NCI-H1930 (cell line): ENCODE results near the gene ARL14EPL.
A peak's percentile ranks its signal among the peaks of the same experiment; 100 is the strongest.
"Not testable (repeated sequence)": the region's sequence is repeated elsewhere in the genome, so short reads cannot be mapped to it uniquely, and the experiment has no call there.

Experiments
- DNase-seq, 2 experiments: peaks; one replicate each; lab custom pipeline; 2025; lab: John Stamatoyannopoulos, UW

ARL14EPL gene

DNA sequence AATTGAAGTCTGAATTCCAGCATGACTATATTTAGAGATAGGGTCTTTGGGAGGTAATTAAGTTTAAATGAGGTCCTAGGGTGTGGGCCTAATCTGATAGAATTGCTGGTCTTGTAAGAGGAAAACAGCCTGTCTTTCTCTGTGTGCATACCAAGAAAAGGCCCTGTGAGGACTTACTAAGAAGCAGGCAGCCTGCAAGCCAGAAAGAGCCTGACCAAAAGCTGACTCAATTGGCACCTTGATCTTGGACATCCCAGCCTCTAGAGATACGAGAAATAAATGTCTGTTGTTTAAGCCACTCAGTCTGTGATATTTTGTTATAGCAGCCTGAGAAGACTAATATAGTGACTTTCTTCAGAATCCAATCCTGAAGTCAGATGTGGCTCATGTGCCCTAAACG is 14.6 kb downstream of the ARL14EPL start:
- no peak for DNase-seq

DNA sequence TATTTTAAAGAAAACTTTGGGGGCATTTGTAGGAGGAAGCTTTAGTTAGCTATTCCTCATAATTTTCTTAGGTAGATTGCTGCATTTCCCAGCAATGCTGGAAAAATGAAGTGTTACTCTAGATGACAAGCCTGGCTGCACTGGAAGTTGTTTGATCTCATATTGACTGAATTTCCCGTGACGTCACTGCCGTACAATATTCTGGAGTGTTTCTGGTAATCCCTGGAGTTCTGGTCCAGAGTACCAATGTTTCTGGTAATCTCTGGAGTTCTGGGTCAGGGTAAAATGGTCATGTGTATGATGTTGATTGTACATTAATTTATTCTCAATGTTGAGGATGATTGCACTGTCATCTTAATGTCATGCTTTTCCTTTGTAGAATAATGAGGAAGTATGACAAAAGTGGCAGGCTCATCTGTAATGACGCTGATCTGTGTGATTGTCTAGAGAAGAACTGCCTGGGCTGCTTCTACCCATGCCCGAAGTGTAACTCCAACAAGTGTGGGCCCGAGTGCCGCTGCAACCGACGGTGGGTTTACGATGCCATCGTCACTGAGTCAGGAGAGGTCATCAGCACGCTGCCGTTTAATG is 26.2 kb downstream of the ARL14EPL start:
- no peak for DNase-seq

DNA sequence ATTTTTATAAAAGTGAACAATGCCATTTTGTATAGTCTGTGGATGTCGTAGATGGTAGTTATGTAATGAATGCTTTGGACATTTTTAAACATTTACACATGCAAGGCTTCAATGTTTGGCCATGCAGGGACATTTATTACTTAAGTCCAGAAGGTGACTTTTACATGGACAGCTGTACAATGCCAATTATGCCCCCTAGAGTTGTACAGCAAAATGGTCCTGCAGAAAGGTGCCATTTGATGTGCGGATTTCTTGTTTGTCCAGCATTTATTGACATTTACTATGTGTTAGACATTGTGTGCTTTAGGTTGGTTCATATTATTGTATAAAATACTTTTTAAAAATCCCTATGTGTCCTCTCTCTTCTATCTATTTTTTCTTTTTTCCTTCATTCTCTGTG is 30.1 kb downstream of the ARL14EPL start:
- no peak for DNase-seq

DNA sequence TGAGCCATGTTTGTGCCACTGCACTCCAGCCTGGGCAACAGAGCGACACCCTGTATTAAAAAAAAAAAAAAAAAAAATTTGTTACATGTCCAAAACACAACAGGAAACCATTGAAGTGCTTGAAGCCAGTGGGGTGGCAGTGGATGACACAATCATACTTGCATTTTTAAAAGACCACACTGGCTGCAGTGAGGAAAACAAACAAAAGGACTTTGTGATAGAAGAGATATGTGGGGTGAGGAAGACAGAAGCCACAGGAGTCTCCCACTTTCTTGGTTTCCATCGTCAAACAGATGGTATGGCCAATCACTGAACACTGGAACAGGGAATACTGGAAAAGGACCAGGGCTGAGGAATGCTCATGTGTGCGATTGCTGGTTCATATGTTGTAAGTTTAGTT is 31.7 kb downstream of the ARL14EPL start:
- DNase-seq: no peak

DNA sequence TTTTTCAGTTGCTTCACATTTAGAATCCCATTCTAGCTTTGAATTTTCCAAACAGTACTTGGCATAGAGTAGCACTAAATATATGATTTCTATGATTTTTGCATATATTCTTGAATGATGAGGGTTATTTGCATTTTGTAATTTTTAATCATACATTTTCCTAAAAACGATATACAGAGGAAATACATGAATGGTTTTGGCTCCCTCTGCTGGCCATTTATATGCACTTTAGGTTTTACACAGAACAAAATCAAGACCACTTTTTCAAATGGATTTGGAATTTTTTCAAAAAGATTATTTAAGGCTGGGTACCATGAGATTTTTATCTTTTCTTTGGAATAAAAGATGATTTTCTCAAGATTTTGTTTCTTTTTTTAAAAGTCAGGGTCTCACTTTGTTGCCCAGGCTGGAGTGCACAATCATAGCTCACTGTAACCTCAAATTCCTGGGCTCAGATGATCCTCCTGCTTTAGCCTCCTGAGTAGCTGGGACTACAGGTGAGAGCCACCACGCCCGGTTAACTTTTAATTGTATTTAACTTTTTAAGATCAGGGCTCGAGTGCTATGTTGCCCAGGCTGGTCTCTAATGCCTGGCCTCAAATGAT is 35.9 kb downstream of the ARL14EPL start:
- DNase-seq: peak in 1 of 2 experiments; percentile 35

DNA sequence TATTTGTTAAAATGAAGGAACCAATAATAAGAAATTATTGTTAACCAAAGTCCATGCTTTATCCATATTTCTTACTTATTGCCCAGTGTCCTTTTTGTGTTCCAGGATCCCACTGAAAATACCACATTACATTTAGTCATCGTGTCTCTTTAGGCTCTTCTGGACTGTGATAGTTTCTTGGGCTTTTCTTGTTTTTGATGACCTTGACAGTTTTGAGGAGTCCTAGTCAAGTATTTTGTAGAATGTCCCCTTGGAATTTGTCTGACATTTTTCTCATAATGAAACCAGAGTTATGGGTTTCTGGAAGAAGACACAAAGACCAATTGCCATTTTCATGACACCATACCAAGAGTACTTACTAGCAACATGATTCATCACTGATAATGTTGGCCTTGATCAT is 38.9 kb downstream of the ARL14EPL start:
- DNase-seq: no peak

DNA sequence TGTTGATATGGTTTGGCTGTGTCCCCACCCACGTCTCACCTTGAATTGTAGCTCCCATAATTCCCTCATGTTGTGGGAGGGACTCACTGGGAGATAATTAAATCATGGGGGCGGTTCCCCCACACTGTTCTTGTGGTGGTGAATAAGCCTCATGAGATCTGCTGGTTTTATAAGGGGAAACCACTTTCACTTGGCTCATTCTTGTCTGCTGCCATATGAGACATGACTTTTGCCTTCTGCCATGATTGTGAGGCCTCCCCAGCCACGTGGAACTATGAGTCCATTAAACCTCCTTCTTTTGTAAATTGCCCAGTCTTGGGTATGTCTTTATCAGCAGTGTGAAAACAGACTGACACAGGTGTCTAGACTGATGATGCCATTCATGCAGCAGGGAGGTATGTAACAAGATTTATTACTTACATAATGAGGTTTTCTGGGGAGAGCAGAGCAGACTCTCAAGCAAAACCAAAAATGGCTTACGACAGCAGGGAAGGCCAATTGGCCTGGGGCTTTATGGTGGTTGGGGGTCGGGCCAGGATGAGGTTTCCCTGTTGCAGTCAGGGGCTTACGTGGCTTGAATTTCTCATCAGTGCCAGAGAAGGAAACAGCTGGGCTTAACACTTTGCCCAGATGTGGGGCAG is 43.0 kb downstream of the ARL14EPL start:
- DNase-seq: no peak

DNA sequence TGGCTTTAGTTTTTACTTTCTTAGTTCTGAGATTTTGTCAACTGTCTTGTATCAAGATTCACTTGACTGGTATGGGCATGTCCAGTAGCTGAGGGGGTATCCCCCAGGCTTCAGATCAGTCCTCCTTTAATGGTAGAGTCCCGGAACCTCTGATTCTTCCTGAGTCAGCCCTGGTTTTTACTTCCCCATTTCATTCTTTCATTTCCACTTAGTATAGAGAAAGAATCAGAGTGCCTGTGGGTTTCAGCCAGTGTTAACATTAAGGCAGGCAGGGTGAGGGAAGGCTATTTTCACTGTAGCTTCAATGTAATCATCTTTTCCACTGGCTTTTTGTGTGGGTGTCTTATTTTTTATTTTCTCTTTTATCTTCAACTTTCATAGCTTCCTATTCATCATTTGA is 44.2 kb downstream of the ARL14EPL start:
- DNase-seq: no peak

DNA sequence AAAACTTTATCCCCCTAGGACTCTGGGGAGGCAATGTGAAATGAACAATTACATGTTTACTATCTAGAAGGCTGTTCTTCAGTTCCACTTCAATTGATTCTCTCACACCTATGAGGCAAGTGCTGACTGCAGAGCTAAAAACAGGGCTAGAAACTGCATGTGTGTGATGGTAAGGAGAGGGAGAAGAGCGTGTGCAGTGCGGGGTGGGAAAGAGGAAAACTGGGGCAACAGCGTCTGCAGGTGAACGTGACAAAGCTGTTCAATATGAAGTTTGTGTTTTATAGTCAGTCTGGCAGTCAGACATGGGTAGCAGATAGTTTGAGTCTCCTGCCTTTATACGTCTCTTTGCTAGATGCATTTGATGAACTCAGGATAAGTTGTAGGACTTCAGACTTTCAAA is 45.9 kb downstream of the ARL14EPL start:
- DNase-seq: no peak

DNA sequence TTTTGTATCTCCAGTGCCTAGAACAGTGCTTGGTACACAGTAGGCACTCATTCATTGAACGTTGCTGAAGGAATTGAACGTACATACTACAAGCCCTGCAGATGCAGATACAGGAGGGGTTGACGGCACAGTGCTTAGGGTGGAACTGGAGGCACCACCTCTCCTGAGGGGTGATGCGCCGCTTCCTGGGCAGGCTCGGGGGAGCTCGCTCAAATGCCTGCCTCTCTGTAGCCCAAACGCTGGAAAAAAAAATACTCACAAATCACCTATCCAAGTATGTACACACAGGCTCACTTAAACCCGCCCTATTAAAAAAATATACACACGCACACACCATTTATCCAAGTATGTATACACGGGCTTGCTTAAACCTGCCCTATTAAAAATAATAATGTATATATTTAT is 52.0 kb downstream of the ARL14EPL start:
- DNase-seq: no peak

DNA sequence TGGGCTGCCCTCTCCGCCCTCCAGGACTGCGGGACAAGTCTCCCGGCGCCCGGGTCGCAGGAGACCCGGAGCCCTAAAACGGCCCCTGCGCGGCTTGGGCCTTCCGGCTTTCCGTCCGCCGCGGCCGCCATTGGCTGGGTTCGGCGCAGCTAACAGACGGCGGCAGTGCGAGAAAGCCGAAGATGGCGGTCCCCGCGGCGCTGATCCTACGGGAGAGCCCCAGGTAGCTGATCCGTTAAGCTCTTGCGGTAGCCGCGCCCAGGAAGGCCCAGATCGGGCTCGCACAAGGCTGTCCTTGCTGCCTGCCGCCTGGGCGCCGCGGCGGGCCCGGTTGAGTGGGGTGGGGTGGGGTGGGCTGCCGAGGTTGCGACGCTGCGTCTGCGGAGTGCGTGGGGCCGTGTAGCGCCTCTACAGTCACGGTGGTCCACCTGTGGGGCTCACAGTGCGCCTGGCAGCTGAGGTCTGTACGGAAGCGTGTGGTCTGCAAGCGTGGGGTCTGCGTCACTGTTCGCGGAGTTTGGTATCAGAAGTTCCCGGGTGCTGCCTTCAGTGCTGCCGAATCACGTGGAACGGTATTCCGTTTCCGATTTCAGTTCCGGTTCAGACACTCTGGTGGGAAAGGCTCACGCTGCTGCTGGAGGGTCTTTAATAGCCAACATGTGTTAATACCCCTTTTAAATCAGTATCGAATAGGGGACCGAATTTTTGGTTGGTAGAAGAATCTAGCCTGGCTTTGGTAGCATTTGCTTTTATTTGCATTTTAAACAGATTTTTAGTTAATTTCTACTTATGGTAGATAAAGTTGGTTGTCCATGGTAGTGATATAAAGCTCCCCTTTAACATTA is 52.8 kb downstream of the ARL14EPL start, which contains the start of gene COMMD10:
COMMD10 (plus strand) TSS at position 155 of the 845 bp plus-strand sequence.
- peak; percentile 48 to 53 for DNase-seq

DNA sequence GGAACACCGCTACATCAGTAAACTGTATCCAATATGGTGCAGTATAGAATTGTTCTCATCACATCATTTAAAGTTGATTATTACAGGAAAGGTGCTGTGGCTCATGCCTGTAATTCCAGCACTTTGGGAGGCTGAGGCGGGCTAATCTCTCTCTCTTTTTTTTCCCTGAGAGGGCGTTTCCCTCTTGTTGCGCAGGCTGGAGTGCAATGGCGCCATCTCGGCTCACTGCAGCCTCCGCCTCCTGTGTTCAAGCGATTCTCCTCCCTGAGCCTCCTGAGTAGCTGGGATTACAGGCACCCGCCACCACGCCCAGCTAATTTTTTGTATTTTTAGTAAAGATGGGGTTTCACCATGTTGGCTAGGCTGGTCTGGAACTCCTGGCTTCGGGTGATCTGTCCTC is 54.0 kb downstream of the ARL14EPL start:
- not testable (repeated sequence) for DNase-seq

DNA sequence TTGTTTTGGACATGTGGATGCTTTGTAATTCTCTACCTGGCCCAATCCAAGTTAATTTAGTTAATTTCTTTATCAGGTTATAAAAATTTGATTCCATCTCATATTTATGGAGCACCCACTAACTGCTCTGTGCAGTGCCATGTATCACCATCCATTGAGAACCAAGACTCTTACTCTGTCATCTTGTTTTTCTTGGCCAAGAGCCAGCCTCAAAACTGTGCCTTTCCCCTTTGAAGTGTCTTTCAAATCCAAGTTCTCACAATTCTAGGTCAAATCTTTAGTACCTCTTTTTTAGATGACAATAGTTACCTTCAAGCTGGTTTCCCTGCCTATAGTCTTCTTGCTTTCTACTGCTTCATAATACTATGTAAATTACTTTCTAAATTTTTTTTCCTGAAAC is 55.8 kb downstream of the ARL14EPL start:
- DNase-seq: no peak

DNA sequence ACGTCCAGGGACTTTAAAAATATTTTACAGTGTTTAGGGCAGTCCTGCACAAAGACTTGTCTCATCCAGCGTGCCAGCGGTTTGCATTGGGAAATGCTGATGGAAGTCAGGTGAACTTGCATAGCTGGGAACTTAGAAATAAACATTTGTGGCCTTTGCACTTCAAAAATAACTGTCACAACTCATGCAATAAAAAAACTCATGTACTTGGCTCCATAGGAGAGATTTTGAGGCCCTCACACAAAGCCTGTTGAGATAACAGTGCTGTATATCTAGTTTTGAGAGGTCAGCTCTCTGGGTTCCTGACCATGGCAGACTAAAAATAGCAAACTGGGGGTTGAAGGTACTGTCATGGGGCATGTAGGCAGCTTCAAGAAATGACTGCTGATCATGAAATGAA is 58.0 kb downstream of the ARL14EPL start:
- DNase-seq: no peak

DNA sequence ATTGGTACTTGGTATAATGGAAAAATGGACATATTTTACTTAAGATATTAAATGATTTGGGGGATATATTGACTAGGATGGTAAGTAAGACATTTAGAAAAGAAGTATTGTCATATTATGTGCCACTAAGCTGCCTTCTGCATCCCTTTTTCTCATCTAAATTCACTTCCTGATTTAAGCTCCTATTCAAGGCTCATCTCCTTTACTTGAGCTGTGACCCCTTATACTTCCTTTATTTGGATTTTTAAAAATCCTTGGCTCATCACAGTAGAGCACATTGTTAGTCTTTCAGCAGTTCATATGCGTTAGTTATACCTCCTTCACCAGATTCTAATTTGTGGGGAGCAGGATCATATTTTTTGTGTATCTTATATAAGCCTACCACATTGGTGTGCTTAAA is 59.1 kb downstream of the ARL14EPL start:
- DNase-seq: no peak

DNA sequence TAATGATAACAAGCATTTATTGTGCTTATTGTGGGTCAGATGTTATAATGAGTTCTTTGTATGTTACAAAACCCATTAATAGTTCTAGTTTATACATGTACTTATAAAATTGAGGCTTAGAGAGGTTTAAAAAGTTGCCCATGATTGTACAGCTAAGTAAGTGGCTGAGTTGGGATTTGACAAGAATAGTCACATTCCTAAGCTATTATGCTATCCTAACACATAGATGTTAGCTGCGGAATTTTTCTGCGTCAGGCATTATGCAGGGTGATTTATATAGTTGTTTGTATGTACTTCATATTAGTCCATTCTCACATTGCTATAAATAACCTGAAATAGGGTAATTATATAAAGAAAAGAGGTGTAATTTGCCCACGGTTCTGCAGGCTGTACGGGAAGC is 65.0 kb downstream of the ARL14EPL start:
- DNase-seq: no peak

DNA sequence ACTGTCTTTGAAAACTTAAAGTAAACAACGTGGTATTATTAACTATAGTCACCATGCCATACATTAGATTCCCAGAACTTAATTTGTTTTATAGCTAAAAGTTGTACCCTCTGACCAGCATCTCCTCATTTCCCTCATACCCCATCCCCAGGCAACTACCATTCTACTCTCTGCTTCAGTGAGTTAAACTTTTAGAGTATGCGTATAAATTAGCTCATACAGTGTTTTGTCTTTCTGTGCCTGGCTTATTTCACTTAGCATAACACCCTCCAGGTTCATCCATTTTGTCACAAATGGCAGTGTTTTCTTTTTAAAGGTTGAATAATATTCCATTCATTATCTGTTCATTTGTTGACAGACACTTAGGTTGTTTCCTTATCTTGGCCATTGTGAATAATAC is 66.7 kb downstream of the ARL14EPL start:
- DNase-seq: no peak

DNA sequence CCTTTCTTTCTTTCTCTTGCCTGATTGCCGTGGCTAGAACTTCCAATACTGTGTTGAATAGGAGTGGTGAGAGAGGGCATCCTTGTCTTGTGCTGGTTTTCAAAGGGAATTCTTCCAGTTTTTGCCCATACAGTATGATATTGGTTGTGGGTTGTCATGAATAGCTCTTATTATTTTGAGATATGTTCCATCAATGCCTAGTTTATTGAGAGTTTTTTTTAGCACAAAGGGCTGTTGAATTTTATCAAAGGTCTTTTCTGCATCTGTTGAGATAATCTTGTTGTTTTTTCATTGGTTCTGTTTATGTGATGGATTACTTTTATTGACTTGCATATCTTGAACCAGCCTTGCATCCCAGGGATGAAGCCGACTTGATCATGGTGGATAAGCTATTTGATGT is 72.7 kb downstream of the ARL14EPL start:
- DNase-seq: not testable (repeated sequence)
